WERI-Rb-1 (cell line): ENCODE results near the gene OR5K3.

Experiments used
- DNase-seq: peaks from one replicate; pipeline ENCODE4 v3.0.0-alpha.2; 2020
- H3K27ac ChIP-seq: fragments of 250-450 bp; sonication (Bioruptor Pico); 2 replicates; pipeline ENCODE4 v1.5.1; 2020; ENCODE audit warnings: mild to moderate bottlenecking, moderate library complexity
- H3K27me3 ChIP-seq: fragments of 250-450 bp; sonication (Bioruptor Pico); 2 replicates; pipeline ENCODE4 v1.5.1; 2021; ENCODE audit warnings: mild to moderate bottlenecking, low read depth, moderate library complexity; ENCODE audit not compliant: insufficient read depth, severe bottlenecking
- H3K36me3 ChIP-seq: fragments of 250-450 bp; sonication (Bioruptor Pico); 2 replicates; pipeline ENCODE4 v1.5.1; 2020; ENCODE audit warnings: mild to moderate bottlenecking, moderate library complexity
- H3K4me3 ChIP-seq: 2 replicates; pipeline ENCODE4 v1.5.1; 2011; ENCODE audit warnings: low read depth, mild to moderate bottlenecking, control low read depth, low read length
- H3K9me3 ChIP-seq: fragments of 250-450 bp; sonication (Bioruptor Pico); 2 replicates; pipeline ENCODE4 v1.5.1; 2021; ENCODE audit warnings: mild to moderate bottlenecking, moderate library complexity; ENCODE audit not compliant: severe bottlenecking
- TF ChIP-seq, protein P1 (sequence below): IDR thresholded peaks from 2 replicates; pipeline ENCODE4 v1.5.1; 2011; ENCODE audit warnings: low read depth, mild to moderate bottlenecking, control low read depth, inconsistent platforms, low read length

OR5K3 gene, protein sequence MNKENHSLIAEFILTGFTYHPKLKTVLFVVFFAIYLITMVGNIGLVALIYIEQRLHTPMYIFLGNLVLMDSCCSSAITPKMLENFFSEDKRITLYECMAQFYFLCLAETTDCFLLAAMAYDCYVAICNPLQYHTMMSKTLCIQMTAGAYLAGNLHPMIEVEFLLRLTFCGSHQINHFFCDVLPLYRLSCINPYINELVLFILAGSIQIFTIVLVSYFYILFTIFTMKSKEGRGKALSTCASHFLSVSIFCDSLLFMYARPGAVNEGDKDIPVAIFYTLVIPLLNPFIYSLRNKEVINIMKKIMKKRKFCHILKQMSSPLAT

DNA sequence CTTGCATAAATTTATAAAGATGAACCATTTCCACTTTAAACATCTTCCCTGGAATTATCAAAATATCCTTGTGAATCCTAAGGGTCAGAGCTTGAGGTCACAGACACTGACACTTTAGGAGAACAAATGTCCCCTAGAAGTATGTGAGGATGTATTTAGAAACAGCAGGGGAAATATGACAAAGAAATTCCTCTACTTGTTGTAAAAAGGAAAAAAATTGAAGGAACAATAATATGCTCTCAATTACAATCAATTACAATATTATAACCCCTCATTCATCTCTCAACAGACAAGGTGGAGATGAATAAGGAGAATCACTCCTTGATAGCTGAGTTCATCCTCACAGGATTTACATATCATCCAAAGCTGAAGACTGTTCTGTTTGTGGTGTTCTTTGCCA, at the start of gene OR5K3:
Gene OR5K3 (plus strand): TSS at position 301 of the 400 bp plus-strand sequence. CDS start 0 bp downstream, at position 301.
- Histone ChIP-seq H3K36me3 (no peaks in the 10 kb centered on the region), H3K27ac (no peak within 1 kb of the TSS), H3K4me3 (no peak within 1 kb of the TSS), H3K9me3 (no peaks in the 10 kb centered on the region), H3K27me3 (peaks cover 22% of the 10 kb centered on the region)
- TF ChIP-seq, protein P1, sequence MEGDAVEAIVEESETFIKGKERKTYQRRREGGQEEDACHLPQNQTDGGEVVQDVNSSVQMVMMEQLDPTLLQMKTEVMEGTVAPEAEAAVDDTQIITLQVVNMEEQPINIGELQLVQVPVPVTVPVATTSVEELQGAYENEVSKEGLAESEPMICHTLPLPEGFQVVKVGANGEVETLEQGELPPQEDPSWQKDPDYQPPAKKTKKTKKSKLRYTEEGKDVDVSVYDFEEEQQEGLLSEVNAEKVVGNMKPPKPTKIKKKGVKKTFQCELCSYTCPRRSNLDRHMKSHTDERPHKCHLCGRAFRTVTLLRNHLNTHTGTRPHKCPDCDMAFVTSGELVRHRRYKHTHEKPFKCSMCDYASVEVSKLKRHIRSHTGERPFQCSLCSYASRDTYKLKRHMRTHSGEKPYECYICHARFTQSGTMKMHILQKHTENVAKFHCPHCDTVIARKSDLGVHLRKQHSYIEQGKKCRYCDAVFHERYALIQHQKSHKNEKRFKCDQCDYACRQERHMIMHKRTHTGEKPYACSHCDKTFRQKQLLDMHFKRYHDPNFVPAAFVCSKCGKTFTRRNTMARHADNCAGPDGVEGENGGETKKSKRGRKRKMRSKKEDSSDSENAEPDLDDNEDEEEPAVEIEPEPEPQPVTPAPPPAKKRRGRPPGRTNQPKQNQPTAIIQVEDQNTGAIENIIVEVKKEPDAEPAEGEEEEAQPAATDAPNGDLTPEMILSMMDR: no peak
- DNase-seq: no peak

DNA sequence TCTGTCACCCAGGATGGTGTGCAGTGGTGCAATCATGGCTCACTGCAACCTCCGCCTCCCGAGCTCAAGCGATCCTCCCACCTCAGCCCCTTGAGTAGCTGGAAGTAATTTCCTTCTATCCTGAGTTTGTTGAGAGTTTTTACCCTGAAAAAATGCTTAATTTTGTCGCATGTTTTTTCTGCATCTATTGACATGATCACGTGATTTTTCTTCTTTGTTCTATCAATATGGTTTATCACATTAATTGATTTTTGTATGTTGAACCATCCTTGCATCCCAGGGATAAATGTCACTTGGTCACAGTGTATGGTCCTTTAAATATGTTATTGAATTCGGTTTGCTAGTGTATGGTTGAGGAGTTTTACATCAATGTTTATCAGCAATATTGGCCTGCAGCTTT, 48.7 kb upstream of the OR5K3 start:
- H3K9me3 ChIP-seq: no peaks in the 10 kb centered on the region
- peaks cover 8% of the 10 kb centered on the region for H3K27me3 ChIP-seq
- TF ChIP-seq, protein P1: no peak
- H3K36me3 ChIP-seq: no peaks in the 10 kb centered on the region
- no peak overlapping the region for H3K4me3 ChIP-seq
- no peak overlapping the region for H3K27ac ChIP-seq
- no peak for DNase-seq

DNA sequence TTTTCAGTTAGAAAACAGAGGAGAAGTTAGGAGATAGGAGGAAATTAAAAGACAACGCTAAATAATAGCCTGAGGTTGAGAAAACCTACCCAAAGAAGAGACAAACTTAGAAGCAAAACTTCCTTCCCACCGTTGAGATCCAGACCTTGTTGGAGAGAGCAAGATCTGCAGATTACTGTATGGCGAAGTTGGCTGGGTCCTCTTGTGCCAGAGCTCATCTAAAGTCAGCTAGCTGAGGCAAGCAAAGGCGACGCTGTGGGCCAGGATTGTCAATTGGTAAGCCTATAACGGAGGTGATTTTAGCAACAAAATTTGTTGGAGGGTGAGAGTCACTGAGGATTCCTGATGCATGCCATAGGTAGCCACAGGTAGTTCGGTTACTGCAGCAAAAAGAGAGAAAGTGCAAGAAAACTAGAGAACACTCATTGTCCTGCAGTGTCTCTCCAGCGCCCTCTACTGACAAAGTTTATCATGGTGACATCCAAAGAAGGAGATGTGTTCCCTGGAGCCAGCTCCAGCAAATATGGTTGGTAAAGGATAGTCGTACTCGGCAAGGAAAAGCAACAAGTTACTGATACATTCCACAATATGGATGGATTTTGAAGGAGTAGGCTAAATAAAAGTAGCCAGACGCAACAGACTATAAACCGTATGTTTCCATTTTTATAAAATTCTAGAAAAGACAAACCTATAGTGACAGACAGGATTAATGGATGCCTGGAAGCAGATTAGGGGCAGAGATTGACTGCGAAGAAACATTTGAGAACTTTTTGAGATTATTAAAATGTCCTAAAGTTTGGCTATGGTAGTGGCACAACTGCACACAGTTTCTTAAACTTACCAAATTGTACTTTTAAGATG, 46.6 kb upstream of the OR5K3 start:
- H3K27ac ChIP-seq: no peak overlapping the region
- H3K4me3 ChIP-seq: no peak overlapping the region
- peak; percentile 41 for DNase-seq
- no peaks in the 10 kb centered on the region for H3K36me3 ChIP-seq
- TF ChIP-seq, protein P1: peak; percentile 80
- no peaks in the 10 kb centered on the region for H3K9me3 ChIP-seq
- peaks cover 8% of the 10 kb centered on the region for H3K27me3 ChIP-seq

DNA sequence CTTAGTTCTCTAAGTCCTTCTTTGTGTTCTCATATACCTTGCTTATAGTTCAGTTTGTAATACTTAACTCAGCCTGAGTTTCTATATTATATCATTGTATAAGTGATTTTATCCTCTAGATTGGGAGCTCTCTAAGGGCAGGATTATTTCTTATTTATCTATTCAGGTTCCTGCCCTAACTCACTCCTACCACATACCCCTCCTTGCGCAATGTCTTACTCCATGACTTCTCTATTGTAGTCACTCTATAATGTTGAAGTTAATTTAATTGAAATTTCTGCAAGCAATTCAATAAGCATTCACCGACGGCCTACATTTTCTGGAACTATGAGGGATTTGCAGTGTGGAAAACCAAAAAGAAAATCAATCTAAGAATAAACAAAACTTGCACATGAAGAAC, 40.4 kb upstream of the OR5K3 start:
- Histone ChIP-seq H3K27me3 (no peaks in the 10 kb centered on the region), H3K9me3 (no peaks in the 10 kb centered on the region)
- DNase-seq: no peak

DNA sequence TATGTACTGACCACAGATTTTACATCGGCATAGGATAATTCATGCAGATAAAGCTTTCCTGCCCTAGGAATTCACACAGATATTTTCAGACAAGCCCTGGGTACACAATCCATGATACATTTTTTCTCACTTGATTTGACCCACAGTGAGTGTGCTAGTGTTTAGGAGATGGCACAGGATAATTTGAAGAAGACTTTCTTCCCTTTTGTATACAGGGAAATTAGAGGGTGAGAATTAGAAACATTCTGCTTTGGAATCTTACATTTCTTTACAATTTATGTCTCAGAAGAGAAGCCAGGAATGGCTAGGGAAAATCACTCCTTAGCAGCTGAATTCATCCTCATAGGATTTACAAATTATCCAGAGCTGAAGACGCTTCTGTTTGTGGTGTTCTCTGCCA, 36.9 kb upstream of the OR5K3 start, which contains the start of gene OR5K4:
Gene OR5K4 (plus strand): TSS at position 301 of the 400 bp plus-strand sequence. CDS start 0 bp downstream, at position 301.
- DNase-seq: no peak
- Histone ChIP-seq H3K27ac (no peak within 1 kb of the TSS), H3K4me3 (no peak within 1 kb of the TSS), H3K9me3 (no peaks in the 10 kb centered on the region), H3K27me3 (no peaks in the 10 kb centered on the region), H3K36me3 (no peaks in the 10 kb centered on the region)
- TF ChIP-seq, protein P1: no peak

More for the DNA sequence above, 40.4 kb upstream of the OR5K3 start:
- Histone ChIP-seq H3K27ac (no peak overlapping the region), H3K36me3 (no peaks in the 10 kb centered on the region), H3K4me3 (no peak overlapping the region)
- TF ChIP-seq, protein P1: no peak
